Epidermal melanocyte (primary cell): ENCODE data around the gene PFKFB3.
"Not testable (repeated sequence)": the region's sequence is repeated elsewhere in the genome, so short reads cannot be mapped to it uniquely, and the experiment has no call there.

ENCODE experiments used
- DNase-seq: peaks from one replicate; pipeline ENCODE4 v3.0.0; 2011; ENCODE audit warnings: low spot score; ENCODE audit not compliant: insufficient read length

PFKFB3 gene

DNA sequence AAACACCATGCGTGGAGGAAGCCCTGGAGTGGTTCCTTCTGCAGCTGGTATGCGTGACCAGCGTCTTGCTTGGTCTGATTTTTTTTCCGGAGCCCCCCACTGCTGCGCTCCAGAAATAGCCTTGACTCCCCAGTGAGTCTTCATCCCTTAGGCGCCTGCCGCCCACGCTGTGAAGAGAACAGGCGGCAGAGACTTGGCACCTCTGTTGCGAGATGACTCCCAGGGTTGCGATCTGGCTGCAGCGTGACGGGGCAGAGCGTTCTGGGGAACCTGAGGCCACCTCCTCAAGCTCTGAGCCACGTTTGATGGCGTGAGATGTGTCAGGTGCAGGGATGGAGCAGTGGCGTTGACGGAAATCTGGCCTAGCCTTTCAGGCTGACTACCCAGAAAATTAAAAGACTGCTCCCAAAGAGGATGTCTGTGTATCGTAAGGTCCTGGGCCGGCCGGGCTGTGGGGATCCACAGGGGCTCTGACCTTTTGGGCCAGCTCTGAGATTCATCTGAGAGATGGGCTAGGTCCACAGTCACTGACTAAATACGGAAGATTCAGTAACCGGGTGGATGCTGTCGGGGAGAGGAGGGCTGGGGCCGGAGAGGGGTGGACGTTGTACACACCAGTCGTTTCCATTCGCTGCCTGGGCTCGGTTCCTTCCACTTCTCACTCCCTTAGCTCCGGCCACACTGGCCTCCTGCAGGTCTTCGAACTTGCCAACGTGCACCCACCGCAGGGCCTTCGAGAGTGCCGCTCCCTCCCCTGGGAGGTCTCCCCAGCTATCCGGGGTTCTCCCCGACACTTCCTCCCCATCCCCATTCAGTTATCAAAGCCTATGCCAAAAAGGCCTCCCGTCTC, 33.8 kb downstream of the PFKFB3 start:
- DNase-seq: no peak

DNA sequence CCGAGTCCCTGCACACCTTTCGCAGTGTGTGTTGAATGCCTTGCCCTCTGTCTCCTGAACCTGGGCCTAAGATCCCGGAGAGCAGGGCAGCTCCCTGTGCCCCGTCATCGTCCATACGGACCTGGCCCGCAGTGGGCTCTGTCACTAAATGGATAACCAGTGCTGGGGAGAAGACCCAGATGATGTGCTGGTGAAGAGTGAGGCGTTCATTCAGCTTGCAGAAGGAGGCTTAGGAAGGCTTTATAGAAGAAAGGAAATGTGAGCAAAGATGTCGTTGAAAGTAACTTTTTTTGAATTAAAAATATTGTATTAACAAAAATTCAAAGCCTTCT, 34.4 kb downstream of the PFKFB3 start:
- no peak for DNase-seq

DNA sequence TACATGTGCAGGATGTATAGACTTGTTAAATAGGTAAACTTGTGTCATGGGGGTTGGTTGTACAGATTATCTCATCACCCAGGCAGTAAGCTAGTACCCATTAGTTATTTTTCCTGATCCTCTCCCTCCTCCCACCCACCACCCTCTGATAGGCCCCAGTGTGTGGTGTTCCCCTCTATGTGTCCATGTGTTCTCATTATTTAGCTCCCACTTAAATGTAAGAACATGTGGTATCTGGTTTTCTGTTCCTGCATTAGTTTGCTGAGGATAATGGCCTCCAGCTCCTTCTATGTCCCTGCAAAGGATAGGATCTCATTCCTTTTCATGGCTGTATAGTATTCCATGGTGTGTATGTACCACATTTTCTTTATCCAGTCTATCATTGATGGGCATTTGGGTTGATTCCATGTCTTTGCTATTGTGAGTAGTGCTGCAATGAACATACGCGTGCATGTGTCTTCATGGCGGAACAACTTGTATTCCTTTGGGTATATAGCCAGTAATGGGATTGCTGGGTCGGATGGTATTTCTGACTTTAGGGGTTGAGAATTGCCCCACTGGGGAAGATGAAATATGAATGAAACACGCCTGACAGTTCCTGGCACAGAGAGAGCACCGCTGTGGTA, 36.0 kb downstream of the PFKFB3 start:
- DNase-seq: not testable (repeated sequence)

DNA sequence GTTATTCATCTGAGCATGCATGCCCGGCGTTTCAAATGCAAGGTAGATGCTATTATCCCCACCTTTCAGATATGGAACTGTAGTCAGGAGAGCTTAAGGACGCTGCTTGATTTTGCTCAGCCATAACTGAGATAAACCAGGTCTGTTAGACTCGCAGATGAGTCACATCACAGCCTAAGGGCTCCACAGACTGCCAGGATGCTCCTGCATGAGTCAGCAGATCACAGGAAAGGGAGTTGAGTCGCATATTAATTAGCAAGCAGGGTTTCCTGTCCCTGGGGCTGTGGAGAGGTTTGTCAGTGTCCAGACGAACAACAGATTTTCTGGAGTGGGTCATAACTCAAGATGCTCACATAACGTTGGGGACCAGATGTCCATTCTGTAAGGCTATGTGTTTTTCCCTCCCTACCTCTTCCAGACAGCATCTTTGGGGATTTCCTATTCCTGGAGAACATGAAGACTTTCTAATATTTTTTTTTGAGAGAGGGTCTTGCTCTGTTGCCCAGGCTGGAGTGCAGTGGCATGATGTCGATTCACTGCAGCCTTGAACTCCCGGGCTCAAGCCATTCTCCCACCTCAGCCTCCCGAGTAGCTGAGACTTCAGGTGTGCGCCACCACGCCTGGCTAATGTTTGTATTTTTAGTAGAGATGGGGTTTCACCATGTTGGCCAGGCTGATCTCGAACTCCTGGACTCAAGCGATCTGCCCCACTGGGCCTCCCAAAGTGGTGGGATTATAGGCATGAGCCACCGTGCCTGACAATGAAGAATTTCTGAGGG, 36.7 kb downstream of the PFKFB3 start:
- peak; percentile 76 for DNase-seq

DNA sequence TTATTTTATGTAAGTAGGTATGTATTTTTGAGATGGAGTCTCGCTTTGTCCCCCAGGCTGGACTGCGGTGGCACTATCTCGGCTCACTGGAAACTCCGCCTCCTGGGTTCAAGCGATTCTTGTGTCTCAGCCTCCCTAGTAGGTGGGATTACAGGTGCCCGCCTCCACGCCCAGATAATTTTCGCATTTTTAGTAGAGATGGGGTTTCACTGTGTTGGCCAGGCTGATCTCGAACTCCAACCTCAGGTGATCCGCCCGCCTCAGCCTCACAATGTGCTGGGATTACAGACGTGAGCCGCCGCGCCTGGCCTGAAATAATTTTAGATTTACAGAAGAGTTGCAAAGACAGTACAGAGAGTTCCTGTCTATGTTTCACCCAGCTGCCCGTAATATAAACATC, 37.5 kb downstream of the PFKFB3 start:
- DNase-seq: no peak

DNA sequence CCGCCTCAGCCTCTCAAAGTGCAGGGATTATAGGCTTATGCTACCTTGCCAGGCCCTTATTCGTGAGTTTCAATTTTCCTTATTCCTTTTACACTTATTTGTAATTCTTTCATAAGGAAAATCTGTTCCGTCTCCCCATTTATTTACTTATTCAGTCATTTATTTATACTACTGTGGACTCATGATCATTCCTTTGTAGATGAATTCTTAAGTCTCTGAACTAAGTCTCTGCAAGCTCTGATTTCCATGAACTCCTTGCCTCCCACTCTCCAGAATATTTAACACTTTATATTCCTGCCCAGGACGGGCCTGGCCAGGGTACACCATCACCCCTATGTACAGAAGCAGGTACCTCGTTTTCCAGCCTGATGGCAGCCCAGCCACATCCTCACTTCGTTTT, 39.4 kb downstream of the PFKFB3 start:
- DNase-seq: no peak

DNA sequence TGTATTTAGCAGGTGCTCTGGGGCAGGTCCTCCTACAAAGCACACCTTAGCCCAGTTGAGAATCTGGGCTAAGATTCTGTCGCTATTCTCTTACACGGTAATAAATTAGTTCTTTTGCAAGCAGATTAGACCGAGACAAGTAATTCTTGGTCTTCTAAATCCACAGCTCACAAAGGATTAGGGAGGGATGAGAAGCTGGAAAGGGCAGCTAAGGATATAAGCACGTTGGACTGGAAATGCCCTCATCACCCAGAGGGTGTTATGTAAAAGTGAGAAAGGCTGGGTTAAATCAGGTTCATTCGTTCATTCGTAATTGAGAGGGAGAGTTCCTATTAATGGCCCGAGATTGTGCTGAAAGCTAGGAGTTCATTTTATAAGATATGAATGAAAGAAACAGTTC, 41.8 kb downstream of the PFKFB3 start:
- DNase-seq: no peak

DNA sequence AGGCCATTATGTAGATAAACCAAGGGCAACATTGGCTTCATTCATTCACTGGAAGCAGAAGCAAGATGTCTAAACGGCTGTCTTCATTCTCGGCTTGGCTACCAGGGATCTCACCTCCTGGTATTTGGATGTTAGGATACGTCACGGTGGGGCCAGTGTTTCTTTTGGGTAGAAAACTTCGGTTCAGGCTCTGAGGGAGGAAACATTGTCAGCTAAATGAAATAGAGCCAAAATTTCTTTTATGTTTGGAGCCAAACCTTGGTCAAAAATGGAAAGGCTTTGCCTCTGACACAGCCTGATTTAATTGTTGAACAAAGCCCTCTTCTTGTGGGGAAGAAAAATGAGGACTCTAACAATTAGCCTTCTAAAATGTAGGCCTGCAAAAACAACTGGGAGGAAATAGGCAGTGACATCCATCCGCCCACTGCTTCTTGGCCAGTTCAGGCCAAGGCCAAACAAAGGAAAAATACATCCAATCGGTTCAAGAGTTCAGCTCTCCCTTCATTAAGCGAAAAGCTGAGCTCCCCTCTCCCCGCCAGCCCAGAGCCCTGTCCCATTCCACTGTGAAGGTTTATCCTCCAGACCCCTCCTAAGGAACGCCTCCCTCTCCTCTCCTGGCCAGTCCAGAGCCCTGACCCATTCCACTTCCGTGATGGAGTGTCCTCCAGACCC, 44.4 kb downstream of the PFKFB3 start:
- DNase-seq: no peak

DNA sequence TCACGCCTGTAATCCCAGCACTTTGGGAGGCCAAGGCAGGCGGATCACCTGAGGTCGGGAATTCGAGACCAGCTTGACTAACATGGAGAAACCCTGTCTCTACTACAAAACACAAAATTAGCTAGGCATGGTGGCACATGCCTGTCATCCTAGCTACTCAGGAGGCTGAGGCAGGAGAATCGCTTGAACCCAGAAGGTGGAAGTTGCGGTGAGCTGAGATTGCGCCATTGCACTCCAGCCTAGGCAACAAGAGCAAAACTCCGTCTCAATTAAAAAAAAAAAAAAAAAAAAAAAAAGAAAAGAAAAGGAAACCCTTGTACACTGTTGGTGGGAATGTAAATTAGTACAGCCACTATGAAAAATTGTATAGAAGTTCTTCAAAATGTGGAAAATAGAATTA, 46.2 kb downstream of the PFKFB3 start:
- DNase-seq: not testable (repeated sequence)

DNA sequence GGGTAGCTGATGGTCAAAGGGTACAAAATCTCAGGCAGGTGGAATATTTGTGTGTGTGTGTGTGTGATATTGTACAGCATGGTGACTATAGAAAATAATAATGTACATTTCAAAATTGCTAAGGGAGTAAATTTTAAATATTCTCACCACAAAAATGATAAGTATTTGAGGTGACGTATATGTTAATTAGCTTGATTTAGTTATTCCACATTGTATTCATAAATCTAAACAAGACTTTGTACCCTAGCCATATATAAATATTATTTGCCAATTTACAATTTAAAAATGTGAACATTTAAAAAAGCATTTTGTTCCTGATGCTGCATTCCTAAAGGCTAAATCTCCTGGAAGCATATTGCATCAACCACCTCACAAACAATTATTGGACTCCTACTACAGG, 47.0 kb downstream of the PFKFB3 start:
- no peak for DNase-seq

DNA sequence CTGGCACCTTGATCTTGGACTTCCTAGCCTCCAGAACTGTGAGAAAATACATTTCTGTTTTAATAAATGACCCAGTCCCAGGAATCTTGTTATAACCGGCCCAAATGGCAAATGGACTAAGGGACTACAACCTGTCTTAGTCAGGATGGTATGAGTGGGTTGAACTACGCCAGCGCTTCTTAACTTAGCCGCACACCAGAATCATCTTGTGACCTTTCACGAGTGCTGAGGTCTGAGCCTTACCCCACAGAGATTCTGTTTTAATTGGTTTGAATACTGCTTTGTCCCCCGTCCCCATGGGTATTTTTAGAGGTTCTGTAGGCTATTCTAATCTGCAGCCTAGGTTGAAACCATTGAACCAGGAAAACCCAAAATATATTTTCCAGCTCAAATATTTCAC, 48.0 kb downstream of the PFKFB3 start:
- DNase-seq: no peak

DNA sequence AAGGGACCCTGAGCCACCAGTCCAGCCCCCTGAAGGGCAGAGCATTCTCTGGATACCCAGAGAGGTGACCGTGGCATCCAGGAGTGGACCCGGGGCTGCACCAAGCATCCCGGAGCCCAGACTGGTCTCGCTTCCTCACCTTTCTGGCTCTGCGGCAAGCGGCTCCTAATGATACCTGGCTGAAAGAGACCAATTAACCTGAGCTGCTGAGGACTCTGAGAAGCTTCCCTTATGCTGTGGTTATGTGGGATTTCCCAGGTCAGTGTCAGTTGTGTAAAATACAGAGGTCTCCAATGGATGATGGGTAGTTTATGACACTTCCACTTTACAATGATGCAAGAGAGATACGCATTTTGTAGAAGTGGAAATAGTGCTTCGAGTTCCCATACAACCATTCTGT, 51.5 kb downstream of the PFKFB3 start:
- no peak for DNase-seq

DNA sequence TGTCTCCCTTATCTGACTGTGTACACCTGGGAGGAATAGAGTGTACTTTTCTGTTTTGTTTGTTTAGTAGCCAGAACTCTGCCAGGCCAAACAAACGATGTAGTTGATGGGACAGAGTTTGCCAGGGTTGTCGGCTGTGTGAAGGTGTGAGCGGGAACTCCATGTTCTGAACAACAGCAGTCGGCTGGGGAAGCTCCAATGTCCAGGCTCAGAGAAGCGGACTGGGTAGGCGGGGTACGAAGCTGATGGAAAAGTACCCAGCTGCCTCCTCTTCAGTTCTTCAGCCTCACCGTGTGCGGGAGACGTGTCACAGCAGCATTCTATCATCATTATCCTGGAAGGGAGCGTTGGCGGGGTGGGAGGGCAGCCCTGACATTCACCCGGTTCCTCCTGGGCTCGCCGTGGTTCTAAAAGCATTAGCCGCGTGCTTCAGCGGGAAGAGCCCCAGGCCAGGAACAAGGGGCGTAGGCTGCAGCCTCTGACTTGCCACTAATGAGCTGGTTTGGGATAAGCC, 52.9 kb downstream of the PFKFB3 start:
- DNase-seq: no peak

DNA sequence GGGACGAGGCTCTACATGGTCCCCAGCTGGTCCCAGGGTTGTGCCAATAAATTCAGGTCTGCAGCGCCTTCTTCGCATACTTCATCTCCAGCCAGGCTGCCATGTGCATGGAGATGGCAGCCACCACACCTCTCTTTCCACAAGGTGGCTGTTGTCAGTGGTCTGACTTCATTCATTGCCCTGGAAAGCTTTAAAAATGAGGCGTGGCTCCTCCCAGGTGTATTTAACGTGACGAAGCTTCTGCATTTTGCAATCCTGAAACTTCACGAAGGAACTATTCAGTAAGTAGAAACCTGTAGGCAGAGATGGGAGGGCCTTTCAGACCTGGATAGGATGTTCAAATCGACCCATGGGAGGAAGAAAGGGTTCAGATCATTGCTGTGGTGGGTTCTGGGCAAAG, 53.7 kb downstream of the PFKFB3 start:
- DNase-seq: no peak

DNA sequence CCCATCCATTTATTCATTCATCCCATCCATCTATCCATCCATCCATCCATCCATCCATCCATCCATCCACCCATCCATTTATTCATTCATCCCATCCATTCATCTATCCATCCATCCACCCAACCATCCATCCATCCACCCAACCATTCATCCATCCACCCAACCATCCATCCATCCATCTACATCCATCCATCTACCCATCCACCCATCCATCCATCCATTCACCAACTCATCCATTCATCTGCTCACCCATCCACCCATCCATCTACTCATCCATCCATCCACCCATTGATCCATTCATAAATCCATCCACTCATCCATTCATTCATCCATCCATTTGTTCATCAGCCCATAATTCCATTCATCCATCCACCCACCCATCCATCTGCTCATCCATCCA, 56.4 kb downstream of the PFKFB3 start:
- no peak for DNase-seq

DNA sequence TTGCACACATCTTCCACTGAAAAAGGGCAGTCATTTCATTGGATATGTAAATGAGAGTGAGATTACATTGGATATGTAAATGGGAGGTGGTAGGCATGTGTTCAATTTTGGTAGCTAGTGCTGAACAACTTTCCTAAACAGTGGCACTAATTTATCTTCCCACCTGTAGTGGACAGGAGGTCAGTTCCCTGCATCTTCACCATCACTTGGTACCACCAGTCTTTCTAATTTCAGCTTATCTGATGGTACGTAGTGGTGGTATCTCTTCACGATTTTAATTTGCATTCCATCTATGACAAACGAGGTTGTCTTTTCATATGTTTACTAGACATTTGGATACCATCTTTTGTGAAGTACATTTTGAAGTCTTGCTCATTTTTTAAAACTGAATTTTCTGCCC, 58.1 kb downstream of the PFKFB3 start:
- DNase-seq: no peak

DNA sequence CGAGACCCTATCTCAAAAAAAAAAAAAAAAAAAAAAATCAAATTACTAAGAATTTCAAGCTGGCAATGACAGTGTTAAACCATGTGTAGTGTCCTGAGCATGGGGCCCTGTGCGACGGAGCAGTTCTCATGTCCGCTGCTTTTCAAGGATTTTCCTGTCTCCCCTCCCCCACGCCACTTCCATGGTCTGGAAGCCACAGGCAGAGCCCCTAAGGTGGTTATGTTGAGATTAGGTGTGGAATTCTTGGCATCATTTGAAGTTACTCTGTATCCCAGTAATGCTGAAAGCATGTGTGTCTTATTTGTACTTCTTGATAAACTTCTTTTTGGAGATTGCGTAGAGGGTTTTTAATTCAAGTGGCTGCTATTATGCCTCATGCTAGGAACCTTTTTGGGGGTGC, 65.2 kb downstream of the PFKFB3 start:
- no peak for DNase-seq

DNA sequence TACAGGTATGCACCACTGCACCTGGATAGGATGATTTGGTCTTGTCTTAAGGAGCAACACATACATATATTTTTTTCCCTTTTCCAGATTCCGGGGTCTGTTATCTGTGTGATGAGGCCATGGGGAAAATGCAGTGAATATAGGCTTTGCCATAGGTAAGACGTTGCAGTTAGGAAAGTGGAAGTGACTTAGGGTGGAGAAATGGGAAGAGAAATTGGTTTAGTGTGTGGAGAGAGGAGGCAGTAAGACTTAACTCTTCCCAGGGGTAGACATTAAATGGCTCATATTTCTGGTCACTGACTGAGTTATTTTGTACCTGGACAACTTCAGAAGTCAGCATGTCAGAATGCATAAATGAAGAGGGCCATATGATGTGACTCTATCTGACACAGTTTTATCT, 66.7 kb downstream of the PFKFB3 start:
- no peak for DNase-seq

DNA sequence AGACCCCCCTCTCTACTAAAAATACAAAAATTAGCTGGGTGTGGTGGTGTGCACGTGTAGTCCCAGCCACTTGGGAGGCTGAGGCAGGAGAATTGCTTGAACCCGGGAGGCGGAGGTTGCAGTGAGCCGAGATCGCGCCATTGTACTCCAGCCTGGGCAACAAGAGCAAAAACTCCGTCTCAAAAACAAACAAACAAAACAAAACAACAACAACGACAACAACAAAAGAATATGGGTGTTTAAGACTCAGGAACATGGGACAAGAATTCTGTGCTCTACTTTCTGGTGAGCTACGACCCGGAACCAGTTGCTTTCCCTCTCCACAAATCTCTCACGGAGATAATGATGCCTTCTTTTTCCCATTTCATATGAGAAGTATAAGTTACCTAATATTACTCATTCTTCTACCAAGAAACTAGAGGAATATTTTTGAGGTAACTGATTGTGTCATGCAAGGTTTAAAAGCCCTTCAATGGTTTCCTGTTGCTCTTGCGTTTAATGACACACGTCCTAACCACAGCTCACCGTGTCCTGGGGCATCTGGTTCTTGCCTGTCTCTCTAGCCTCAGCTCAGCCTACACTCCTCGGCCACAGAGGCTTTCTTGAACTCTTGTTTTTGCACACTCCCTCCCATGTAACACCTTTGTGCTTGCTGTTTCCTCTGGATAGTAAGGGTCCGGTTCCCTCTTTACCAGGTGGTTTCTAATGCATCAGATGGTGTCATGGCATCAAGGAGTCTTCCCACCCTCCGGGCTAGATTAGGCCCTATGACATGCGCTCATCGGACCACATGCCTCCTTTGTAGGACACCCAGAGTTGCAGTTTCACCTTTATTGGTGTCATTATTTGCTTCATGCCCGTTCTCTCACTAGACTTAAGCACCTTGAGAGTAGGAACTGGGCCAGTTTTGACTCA, 67.5 kb downstream of the PFKFB3 start:
- DNase-seq: no peak

DNA sequence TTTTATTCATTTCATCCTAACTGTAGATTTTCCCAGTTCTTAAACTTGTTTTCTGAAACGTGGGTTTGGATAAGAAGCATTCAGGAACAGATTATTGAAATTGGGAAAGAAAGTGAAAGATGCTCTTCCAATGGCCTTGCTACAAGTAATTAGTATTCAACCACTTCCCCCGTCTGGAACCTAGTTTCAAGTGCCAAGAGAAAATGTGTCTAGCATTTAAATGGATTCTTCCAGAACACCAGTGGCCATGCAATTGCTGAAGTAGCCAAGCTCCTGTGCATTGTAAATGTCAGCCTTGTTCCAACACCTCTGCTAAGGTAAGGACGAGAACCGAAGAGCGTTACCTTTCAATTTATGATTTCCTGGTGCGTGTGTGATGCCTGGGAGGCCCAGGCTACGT, 68.2 kb downstream of the PFKFB3 start:
- no peak for DNase-seq

DNA sequence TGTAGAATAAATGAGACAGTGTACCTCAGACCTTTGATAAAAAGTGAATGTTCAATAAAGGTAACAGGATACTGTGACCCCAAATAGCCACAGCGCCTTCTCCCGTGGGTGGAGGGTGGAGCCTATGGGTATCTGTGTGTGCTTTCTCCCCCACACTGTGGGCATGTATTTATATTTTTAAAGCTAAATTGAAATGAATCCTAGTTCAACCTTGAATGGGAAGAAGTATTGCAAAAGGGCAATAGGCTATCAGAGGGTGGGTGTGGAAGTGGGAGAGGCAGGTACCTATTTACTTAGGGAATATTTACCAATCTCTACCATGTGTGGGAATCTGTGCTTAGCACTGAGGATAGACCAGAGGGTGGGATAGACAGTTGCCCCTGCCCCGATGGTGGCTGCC, 68.9 kb downstream of the PFKFB3 start:
- DNase-seq: no peak
